ENCODE results near the gene PLXDC2.
"Not testable (repeated sequence)": the region's sequence is repeated elsewhere in the genome, so short reads cannot be mapped to it uniquely, and the experiment has no call there.

The PLXDC2 gene

GRCh38 chr10:19816411-19817230 lies at the start of gene PLXDC2:
Gene PLXDC2, plus strand, starts transcription at chr10:19816432.
- DNase-seq = no peak

GRCh38 chr10:19767876-19768275 lies 48.4 kb upstream of the PLXDC2 start:
- no peak for DNase-seq

DNA sequence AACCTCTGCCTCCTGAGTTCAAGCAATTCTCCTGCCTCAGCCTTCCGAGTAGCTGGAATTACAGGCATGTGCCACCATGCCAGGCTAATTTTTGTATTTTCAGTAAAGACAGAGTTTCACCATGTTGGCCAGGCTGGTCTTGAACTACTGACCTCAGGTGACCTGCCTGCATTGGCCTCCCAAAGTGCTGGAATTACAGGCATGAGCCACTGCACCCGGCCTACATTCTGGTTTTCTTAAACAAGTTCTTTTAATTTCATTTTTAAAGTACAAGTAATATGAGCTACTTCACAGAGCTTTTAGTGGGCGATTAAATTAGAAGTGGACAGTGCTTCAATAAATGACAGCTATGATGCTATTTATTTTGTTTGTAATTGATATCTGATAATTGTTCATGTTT lies 46.4 kb upstream of the PLXDC2 start:
- DNase-seq = not testable (repeated sequence)

- DNase-seq = no peak
These were observed 43.3 kb upstream of the PLXDC2 start for GRCh38 chr10:19772972-19773371.

DNA sequence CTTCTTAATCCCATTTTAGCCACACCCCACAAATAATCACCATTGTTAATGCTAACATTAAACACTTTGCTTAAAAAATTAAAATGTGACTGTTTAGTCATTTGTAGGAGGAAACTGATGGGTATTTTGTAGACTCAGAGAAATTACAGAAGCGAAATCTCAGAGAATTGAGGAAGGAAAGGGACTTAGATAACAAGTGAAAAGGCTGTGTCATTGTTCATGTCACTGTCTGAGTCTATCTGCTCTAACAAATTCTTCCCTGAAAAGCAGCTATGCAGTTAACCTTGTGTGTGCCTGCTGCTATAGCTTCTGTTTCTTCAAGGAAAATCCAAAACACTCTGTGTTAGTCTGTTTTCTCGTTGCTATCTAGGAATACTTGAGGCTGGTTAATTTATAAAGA lies 40.9 kb upstream of the PLXDC2 start:
- DNase-seq = no peak

DNA sequence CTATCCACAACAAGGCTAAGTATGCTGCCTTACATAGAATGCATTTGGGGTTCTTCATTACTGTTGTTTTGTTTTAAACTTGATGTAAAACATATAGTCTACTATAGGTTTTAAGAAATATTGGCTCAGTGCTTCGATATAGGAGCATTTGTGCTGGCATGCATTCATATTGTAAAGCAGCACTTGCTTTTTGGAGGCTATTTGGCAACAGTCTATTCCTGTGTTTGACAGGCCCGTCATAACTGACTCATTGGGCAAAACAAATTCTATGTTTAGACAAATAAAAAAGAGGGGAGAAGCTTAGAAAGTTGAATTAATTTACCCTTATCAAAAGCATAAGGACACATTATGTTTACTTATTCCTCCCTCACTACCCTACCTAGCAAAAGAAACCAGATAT lies 38.4 kb upstream of the PLXDC2 start:
- no peak for DNase-seq

DNA sequence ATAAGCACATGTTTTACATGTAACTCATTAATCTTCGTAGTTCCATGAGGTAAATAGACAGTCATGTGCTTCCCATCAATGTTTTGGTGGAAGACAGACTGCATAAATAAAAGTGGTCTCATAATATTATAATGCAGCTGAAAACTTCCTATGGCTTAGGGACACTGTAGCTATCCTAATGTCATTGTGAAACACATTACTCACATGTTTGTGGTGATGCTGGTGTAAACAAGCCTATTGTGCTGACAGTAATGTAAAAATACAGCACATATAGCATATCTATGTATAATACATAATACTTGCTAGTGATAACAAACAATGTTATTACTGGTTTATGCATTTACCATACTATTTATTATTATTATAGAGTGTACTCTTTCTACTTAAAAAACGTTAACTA lies 37.2 kb upstream of the PLXDC2 start:
- no peak for DNase-seq

GRCh38 chr10:19782430-19783089 lies 33.7 kb upstream of the PLXDC2 start:
- DNase-seq = no peak

- no peak for DNase-seq
These were observed 32.5 kb upstream of the PLXDC2 start for GRCh38 chr10:19783721-19784120.

GRCh38 chr10:19785366-19785765 lies 30.9 kb upstream of the PLXDC2 start:
- no peak for DNase-seq

GRCh38 chr10:19788075-19788686 lies 28.1 kb upstream of the PLXDC2 start:
- no peak for DNase-seq

DNA sequence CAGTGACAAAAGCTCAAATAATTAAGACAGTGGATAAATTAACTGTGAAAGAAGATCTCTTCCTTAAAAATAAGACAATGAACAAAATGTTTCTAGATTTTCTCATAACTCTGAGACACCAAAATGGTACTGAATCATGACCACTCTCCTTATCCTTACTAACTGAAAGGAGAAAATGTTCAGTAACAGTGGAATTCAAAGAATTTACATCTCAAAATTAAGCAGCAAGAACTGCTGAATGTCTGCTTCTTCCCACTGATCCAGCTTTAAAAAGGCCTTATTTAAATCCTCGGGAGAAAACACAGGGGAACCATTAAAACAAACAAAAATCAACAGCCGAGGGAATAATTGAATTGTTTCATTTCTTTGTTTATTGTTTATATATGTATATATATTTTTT lies 27.3 kb upstream of the PLXDC2 start:
- no peak for DNase-seq

- DNase-seq = no peak
These were observed 26.6 kb upstream of the PLXDC2 start for GRCh38 chr10:19789607-19790006.

GRCh38 chr10:19791032-19791431 lies 25.2 kb upstream of the PLXDC2 start:
- no peak for DNase-seq

- no peak for DNase-seq
These were observed 20.5 kb upstream of the PLXDC2 start for GRCh38 chr10:19795684-19796083.

DNA sequence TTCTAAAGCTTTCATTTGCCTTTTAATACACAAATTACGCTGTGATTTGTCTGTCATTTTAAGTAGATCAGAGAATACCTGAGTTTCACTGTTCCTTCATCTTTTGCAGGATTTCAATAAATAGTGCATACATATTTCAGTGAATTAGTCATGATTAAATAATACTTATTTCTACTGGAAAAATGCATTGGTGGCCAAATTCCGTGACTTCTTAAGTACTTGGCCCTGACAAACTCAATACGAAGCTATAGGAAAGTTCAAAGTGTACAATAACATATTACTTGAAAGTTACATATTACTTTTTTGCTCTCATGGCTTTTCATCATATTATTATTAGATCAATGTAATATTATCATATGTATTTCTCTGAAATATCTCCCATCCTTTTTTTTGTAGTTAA lies 16.1 kb upstream of the PLXDC2 start:
- no peak for DNase-seq

GRCh38 chr10:19801369-19801768 lies 14.9 kb upstream of the PLXDC2 start:
- DNase-seq = no peak

GRCh38 chr10:19803676-19804075 lies 12.6 kb upstream of the PLXDC2 start:
- no peak for DNase-seq

GRCh38 chr10:19809481-19809880 lies 6.8 kb upstream of the PLXDC2 start:
- DNase-seq = no peak

DNA sequence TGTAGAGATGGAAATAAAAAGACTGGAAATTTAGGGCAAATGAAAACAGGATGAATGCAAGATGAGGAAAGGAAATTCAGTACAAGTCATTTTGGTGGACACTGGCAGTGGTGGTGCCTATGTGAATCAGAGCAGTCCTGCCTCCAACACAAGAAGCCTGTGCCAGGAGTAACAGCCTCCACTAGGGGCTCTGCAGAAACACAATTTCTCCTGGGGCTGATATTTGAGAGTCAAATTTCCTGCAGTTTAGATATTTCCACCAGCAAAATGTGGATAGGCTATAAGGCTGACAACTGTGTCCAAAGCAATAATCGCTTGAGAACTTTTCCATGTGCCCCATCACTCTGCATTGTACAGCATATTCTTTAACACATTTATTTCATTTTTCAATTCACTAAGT lies 4.7 kb upstream of the PLXDC2 start:
- DNase-seq = no peak

DNA sequence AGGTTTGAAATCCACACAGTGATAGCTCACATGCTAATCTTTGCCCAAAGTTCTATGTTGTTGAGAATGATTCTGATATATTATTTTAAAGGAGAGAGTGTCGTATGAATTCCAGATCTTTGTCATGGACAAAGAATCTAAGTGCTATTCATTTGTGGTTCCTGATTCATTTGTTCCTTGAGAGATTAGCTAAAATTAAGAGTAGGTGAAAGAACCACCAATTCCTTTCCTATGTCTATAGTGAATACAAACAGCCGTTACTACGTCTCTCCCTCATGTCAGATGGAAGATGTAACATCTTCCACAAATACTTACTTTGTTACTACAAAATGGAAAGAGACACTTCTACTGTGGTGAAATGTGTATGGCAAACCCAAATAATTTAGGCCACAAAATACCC lies 3.3 kb upstream of the PLXDC2 start:
- no peak for DNase-seq

DNA sequence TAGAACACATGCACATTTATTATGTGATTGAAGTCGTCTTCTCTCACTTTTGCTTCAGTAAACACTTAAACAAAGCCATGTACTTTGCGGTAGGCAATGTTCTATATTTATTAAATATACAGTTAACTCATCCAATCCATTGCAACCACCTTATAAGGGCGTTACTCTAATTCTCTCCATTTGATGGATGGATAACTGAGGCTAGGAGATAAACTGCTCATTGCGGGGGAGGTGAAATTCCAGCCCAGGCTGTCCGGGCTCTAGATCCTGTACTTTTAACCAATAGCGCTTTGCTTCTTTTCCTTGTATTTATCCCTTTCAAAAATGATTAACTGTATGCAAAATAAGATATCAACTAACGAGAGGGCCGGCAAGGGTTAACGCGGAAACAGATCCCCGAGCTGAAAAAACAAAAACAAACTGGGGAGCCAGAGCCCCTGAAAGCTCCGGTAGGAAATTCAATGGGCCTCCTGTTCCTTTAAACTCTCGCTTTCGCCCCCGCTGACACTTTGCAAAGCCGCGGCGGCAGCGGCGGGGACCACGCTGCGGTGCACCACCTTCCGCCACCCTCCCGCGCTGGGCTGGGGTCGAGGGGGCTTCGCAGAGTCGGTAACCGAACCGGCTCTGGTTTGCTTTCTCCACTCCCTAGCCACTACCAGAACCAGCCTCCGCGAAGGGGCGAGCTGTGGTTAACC lies 1.0 kb upstream of the PLXDC2 start:
- no peak for DNase-seq

DNA sequence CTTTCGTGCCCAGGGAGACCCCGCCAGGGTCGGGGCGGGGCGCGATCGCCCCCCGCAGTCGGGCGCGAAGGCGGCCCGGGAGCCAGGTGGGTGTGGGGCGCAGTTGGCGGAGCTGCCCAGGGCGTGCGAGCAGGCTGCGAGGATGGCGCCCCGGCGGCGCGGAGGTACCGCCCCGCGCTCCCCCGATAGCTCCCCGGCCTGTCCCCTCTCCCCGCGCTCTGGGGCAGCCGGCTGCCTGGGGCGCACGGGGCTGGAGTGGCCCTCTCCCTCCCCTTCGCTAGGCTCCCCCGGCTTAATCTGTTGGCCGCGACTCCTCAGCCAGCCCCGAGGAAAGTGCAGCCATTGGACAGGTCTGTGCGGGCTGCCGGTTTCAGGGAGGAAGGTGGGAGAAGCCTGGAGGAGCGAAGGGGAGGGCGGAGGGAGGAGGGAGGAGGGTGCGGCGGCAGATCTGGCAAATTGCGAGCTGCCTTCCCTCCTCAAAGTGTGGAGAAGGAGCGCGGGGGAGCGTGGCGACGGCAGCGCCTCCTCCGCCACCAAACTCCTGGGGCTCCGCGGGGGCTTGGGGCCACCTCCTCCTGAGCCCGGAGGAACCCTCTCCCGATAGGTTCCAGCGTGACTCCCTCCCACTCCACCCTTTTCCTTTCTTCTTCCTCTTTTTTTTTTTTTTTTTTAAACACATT lies 361 bp upstream of the PLXDC2 start:
- DNase-seq = no peak

Measured in activated CD4-positive, alpha-beta T cell treated with anti-CD3 and anti-CD28 coated beads for 4 hours (primary cell).